DMS153 treated with DMSO at 0.1 percent for 48 hours (cell line): ENCODE results near the gene KIF1A.
"Not testable (repeated sequence)": the region's sequence is repeated elsewhere in the genome, so short reads cannot be mapped to it uniquely, and the experiment has no call there.

Experiments used
- DNase-seq: peaks from one replicate; lab custom pipeline; 2025; ENCODE audit not compliant: unreplicated experiment; lab: John Stamatoyannopoulos, UW

Gene KIF1A

DNA sequence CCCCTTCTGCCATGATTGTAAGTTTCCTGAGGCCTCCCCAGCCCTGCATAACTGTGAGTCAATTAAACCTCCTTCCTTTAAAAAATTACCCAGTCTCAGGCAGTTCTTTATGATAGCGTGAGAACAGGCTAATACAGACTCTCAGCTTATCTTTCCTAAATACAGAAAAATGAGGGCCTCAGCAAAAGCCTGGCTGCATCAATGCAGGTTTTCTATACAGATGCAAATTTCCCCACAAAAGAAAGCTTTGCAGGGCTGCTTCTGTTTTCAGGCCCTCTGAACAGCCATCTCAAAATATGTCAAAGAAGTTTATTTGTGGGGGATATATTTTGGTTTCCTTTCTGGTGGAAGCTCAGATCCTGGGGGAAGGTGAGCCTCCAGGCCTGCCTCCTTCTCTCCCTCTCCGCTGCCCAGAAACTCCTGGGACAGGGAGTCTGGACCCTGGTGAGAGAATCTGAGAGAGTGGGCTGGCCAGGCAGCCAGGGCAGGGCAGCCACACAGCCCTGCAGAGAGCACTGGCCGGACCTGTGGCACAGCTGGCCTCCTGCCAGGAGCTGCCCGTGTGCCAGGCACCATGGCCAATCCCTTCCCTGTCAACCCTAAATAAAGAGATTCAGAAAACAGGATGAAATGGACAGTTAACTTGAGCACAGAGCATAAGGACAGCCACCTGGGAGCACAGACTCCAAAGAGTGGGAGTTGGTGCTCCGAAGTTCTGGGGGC is 27.0 kb upstream of the KIF1A start:
- DNase-seq, result no peak

DNA sequence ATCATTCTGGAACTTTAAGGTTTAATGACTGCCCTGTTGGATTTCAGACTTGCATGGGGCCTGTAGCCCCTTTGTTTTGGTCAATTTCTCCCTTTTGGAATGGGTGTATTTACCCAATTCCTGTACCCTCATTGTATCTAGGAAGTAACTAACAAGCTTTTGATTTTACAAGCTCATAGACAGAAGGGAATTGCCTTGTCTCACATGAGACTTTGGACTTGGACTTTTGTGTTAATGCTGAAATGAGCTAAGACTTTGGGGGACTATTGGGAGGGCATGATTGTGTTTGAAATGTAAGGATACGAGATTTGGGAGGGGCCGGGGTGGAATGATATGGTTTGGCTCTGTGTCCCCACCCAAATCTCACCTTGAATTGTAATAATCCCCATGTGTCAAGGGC is 26.3 kb upstream of the KIF1A start:
- DNase-seq, result not testable (repeated sequence)

DNA sequence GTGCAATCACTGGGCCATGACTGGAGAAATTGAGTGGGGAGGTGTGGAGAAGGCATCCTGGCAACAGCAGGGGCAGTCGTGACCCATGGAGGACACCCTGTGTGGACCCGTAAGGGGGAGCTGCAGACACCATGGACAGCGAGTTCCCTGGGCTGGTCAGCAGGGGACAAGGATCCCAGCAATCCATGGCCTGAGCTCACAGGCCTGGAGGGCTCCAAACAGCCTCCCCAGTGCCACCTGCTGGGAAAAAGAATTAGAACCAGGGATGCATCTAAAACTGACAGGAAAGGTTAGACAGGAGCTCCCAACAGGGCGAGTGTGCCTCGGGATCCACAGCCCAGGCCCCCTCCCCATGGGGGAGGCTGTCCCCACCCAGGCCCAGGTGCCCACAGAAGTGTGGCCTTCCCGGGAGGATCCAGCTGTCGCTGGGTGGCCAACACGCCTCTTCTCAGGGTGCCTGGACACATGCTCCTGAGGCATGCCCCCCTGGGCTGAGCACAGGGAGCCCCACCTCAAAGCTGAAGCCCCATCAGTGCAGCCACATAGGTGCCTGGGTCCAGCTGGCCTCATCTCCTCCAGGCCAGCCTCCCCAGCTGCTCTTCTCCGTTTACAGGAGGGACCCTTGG is 20.5 kb upstream of the KIF1A start:
- peak; percentile 74 for DNase-seq

DNA sequence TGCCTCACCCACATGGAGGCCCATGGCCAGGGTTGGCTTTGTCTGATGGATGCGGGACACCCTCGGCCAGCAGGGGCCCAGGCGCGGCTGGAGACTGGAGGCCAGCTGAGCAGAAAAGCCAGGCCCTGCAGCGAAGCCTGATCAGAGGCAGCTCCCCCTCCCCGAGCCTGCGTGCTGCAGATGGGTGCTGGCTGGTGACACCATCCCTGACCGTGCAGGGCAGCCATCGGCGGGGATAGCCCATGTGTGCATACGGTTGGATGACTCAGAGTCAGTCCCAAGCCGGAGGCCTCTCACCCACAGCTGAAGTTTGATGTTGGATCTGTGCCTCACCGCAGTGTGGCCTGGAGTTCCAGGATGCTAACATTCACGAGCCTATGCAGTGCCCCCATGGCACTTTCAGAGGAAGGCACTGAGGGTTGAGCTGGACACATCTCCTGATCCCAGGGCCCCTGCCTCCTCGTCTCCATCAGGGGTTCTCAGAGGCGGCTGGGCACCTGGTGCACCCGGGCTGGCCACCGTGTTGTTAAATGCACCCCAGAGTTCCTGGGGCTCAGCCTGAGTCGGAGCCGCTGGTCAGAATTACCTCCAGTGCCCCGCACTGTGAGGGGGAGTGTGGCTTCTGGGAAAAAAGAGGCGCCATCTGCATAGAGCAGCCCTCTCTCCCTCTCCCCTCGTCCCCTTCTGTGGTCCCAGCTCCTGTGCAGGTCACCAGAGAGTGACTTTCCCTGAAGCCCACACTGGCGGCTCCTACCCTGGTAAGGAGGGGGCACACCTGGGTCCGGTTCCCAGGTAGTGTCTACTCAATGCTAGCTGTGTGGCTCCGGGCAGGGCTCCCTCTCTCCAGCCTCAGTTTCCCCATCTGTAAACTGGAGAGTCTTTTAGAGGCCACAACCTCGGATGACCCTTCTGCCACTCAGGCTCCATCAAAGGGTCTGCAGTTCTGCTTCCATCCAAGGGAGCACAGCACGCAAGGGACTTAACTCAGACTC is 19.4 kb upstream of the KIF1A start:
- DNase-seq, result no peak

DNA sequence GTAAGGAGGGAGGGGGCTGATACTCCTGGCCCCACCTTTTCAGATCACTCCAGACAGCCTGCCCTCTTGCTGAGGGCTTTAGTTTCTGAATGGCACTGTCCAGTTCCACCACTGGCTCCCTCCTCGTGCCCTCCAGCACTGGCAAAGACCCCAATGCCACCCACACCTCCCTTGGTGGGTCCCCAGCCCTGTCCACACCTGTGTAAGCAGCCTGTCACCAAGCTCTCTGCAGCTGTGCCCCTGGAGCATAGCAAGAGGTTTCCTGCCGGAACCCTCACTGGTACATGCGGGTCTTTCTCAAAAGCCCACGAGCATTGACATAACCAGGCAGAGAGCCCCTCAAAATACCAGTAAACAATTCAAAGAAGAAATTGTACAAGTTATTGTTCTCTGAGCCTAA is 17.6 kb upstream of the KIF1A start:
- DNase-seq, result no peak

DNA sequence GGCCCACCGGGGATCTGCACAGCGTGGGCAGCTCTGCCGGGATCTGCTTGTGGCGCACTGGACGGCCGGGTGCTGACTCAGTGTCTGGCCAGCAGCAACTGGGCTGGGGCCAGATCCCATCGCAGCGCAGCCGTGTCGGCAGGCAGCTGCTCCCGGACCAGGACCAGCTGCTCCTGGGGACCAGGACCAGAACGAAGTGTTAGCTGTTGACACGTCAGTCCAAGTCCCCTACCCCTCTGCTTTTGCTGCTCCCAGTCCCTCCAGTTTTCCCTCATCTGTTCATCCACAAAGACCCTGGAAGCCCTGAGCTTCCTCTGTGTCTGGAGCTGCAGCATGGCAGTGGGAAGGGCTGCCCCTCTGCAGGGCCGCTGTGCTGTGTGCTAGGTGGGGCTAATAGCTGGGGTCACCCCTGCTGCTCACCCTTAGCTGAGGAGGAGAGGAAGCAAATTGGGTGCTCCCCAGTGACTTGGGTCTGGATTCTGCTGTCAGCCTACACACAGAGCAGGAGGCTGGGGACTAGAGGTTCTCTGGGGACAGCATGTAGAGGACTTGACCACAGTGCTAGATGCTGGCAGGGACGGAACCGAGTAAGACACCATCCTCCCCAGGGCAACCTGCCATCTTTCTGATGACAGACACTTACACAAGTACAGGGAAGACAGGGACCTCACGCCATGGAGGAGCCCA is 16.9 kb upstream of the KIF1A start:
- DNase-seq, result no peak

DNA sequence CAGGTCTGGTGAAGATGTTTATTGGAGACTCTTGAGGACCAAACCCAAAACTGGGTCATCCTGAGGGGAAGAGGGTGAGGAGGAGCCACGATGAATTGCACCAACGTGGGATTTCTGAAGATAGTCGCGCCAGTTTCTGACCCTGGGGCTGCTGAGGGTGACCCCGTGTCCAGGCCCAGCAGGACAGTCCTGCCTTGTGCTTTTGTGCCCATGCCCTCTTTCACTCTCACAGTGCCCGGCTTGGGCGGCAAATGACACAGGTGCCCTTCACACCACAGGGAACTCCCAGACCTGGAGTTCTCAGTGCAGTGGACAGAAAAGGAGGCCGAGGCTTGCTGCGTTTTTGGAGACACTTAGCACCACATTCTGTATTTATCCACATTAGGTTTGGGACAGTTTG is 15.5 kb upstream of the KIF1A start:
- DNase-seq, result no peak

DNA sequence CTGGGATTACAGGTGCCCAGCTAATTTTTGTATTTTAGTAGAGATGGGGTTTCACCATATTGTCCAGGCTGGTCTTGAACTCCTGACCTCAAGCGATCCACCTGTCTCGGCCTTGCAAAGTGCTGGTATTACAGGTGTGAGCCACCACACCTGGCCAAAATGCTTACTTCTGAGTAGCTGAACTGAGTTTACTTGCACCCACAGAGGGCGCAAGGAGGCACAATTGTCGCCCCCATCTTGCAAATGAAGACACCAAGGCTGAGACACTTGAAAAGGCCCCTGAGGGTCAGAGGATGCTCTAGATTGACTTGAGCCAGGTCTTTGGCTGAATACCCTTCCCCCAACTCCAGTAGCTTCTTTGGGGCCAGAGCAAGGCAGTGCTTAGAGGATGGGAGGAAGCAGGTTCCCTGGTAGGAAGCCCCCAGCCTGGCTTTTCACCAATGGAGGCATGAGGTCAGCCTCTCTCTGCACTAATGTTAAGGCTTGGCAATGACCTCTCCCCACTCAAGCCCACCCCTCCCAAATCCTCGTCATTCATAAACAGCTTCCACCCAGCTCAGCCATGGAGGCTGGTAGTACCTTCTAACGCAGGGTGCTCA is 14.5 kb upstream of the KIF1A start:
- DNase-seq, result no peak

DNA sequence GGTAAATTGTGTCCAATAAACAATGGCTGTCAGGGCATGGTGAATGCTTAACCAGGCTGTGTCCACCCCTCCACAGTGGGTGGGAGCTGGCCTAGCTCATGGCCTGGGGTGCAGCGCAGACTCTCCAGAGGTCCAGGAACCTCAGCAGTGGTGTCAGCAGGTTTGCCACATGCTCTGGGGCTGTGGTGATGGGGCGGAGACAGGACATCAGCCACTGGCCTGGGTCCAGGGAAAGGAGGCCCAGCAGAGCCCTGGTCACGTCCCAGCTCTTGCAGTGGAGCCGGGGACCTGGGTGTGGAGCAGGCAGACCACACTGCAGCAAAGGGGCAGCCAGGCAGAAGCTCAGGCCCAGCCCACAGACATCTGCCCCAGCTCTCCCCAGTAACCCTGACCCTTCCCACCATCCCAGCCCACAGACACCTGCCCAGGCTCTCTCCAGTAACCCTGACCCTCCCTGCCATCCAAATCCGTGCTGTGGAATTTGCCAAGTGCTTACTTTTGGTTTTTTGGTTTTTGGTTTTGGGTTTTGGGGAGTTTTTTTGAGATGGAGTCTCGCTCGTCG is 13.8 kb upstream of the KIF1A start:
- no peak for DNase-seq

DNA sequence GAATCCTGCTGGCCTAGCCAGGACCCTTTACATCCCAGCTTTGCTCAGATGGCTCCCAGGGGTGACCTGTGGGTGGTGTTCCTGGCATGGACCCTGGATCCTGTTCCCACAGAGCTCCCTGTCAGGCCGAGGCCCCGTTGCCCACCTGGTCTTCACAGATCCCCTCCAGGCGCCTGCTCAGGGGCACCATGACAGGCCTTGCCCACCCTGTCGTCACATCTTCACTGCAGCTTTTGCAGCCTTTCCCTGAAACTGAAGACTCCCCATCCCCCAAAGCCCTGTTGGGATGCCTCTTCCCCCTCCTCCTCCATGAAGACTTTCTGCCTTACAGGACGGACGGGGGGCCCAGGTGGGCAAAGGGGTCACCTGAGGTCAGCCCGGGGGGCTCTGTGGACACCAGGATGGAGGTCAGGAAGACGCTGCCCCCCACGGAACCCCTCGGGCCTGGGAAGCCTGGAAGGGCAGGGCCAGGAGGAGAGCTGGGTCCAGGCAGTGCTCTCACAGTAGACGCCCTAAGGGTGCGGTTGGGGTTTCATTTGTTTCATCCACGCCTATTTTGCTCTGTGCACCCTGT is 13.0 kb upstream of the KIF1A start:
- DNase-seq, result no peak

DNA sequence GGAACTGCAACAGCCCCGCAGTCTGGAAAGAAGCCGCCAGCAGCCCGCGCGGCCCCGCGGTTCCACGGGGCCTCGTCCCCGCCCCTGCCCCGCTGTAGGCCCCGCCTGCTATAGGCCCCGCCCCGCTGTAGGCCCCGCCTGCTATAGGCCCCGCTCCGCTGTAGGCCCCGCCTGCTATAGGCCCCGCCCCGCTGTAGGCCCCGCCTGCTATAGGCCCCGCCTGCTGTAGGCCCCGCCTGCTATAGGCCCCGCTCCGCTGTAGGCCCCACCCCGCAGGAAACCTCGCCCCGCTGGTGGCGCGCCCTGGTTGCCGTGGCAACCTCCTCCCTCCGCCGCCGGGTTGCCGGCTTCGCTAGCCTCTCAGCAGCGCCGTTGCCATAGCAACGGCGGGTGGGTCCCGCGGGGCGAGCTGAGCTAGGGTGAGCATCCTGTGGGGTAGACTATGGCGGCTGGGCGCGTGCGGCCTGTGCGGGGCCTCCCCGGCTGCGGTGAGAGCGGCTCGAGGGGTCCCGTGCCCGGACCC is 12.2 kb upstream of the KIF1A start:
- DNase-seq, result peak; percentile 90

DNA sequence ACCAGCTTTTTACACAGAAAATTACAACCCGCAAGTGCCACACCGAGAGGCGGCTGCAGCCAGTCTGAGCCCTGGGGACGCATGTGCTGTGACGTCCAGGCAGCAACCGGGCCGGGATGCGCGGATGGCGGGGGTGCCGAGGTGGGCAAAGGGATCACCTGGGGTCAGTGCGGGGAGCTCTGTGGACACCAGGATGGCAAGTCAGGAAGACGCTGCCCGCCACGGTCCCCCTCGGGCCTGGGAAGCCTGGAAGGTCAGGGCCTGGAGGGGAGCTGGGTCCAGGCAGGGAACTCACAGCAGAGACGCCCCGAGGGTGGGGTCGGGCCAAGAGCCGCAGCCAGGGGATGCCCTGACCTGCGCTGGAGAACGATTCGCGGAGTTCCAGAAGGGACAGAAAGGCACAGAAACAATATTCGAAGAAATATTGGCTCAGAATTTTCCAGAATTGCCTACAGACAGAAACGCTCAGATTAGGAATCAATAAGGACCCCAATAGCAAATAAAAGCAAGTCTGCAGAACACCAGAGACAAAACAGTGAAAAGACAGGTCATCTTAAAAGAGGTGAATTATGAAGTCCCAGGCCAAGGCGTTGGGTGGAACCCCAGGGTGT is 11.7 kb upstream of the KIF1A start:
- no peak for DNase-seq

DNA sequence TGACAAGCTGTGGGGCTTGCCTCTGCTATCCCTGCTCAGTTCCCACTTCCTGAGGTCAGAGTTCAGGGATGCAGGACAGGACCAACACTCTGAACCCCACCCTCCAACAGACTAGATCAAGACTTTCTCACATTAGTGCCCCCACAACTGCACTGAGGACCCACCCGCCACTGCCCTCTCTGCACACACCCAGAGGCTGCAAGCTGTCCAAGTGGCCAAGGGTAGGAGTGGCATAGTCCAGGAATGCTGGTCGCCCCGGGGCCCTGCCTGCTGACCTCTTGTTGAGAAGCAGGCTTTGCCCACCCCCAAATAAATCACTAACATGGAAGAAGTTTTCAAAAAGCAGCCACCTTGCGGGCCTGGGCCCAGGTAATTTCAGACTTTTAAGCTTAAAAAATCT is 5.5 kb upstream of the KIF1A start:
- no peak for DNase-seq

DNA sequence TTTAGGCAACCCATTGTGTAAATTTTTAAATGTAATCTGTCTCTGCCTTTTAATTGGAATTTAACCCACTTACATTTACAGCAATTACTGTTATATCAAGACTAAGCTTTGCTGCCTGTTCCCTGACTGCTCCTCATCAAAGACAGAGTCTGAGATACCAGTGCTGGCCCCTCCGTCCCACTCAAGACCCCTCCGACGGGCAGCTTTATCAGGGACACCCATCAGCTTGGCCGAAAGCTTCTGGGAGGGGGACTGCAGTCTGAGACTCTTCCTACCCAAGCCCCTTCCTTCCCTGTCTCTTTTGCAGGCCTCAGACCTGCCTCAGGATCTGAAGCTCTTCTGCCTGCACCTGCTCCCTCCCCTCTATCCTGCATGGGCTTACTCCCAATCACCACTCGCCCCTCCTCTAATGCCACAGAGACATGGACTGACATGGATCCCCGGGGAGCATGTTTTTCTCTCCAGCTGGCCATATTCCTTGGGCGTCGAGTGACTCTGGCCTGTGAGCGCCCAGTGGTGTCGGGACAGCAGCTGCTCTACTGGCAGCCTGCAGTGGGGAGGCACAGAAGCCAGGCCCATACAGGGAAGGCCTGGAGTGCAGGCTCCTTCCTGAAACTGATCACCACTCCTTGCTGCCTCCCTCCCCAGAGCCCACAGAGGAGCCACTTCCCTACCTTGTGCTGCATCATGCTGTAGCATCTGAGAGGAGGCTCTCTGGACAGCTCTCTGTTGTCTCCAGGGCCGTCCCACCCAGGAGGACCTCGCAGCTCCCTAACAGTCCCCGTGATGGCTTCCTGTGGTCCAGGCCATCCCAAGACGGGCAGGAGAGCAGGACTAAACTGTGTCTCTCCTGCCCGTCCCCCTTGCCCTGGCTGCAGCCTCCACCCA is 3.7 kb upstream of the KIF1A start:
- no peak for DNase-seq

DNA sequence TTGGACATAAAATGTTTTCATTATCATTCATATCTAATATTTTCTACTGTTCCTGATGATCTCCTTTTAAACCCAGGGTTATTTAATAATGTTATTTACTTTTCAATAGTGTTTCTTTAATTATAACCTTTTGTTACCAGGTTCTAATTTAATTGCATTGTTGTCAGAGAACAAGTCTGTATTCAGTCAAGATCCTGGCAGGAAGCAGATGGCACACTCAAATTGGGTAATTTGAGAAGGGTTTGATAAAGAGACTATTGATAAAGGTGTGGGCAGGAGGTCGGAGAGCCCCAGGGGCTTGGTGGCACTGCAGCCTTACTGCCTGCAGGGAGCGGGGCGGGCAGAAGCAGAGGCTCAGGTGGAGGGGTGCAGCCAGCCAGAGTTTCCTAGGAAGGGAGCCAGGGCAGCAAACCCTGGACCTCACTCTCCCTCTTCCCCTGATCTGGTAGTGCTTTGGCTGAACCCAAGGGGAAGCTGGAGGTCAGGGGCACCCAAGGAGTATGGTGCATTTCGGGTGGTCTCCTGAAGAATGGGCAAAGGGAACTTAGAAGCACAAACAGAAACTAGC is 2.3 kb upstream of the KIF1A start:
- peak; percentile 59 for DNase-seq

DNA sequence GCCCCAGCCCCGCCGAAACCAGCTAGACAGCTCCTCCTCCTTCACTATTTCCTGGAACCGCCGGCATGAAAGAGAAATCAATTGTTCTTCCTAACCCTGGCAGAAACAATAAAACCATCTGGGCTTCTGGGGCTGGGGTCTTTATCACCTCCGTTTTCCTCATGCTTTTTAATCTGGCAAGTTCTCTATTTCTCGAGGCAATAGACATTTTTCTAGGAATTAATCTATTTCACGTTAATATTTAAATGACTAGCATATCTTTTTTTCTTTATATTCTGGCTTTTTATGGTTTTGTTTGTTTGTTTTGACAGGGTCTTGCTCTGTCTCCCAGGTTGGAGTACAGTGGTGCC is 1.4 kb upstream of the KIF1A start:
- DNase-seq, result no peak

DNA sequence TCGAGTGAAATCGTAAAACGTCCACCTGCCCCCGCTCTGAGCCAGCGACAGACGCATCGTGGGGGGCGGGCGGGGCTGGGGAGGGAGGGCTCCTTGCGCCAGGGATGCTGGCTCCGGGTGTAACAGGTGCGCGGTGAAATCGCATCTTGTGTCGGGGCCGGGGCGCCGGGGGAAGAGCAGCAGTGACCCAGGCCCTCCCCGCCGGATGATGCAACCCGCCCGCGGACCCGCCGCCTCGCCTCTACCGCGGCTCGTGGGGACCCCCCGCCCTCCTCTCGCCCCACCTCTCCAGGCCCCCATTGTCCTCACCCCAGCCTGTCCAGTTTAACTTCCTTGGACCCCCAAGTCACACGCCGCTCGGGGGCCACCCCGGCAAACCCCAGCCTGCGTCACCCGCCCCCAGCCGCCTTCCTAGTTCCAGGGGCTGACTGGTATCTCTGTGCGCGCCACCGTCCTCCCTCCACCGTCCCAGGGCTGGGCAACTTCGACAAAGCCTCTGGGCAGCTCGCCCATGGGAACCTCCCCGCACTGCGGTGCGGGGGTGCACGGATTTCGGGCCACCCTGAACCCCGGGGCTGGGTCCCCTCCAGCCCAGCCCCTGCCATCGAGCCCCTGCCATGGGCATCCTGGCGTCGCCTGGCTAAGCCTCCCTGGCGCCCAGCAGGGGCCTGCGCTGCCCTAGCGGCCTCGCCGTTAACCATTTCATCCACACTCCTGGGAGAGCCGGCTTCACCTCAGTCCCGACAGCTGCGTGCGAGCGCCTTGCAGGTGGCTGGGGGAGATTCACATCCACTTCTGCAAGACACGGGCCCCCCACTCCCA is 799 bp upstream of the KIF1A start:
- peak; percentile 74 for DNase-seq
